ENCODE measurements around the gene RECQL5. TPM values are rescaled to one million over a fixed set of nuclear protein-coding genes. Genes with fewer than 3 reads are reported as not detected.
A peak's percentile ranks its signal among the peaks of the same experiment; 100 is the strongest.

Gene RECQL5
- total RNA-seq, 3 donors from 2014 or later, result 29.3 to 41.9 (median 30.1) TPM

GRCh38 chr17:75692976-75693375 is 26.0 kb upstream of the RECQL5 start:
- no peak for ATAC-seq

GRCh38 chr17:75691801-75692626 is 25.1 kb upstream of the RECQL5 start:
- Histone ChIP-seq H3K36me3 (ENCODE audit: low read depth) (no peaks in the 10 kb centered on the region), H3K4me3 (no peak overlapping the region), H3K9me3 (no peaks in the 10 kb centered on the region), H3K4me1 (ENCODE audit: low read depth) (peaks cover 22% of the 10 kb centered on the region)
- DNase-seq, result peak in 1 of 3 donors; percentile 40
- TF ChIP-seq CTCF (IDR thresholded peaks at IDR 0.05), result no peak
- peak; percentile 45 for ATAC-seq
- intact Hi-C loops (cut with DNase I, micrococcal nuclease), result no loop called here

More at GRCh38 chr17:75692976-75693375, 26.0 kb upstream of the RECQL5 start:
- no peaks in the 10 kb centered on the region for H3K9me3 ChIP-seq
- no peak overlapping the region for H3K4me3 ChIP-seq
- peaks cover 32% of the 10 kb centered on the region for H3K4me1 ChIP-seq (ENCODE audit: low read depth)
- no peaks in the 10 kb centered on the region for H3K36me3 ChIP-seq (ENCODE audit: low read depth)
- intact Hi-C loops (cut with DNase I, micrococcal nuclease), result no loop called here
- peak in 1 of 3 donors; percentile 18 for DNase-seq
- TF ChIP-seq CTCF (IDR thresholded peaks at IDR 0.05), result no peak

GRCh38 chr17:75691371-75691791 is 24.4 kb upstream of the RECQL5 start:
- peak in 1 of 3 donors; percentile 14 for DNase-seq
- Histone ChIP-seq H3K4me3 (no peak overlapping the region), H3K9me3 (no peaks in the 10 kb centered on the region), H3K4me1 (ENCODE audit: low read depth) (peaks cover 18% of the 10 kb centered on the region), H3K36me3 (ENCODE audit: low read depth) (no peaks in the 10 kb centered on the region)
- no peak for ATAC-seq
- TF ChIP-seq CTCF (IDR thresholded peaks at IDR 0.05), result no peak
- intact Hi-C loops (cut with DNase I, micrococcal nuclease), result no loop called here

- no peak for TF ChIP-seq CTCF (IDR thresholded peaks at IDR 0.05)
- Histone ChIP-seq H3K9me3 (no peaks in the 10 kb centered on the region), H3K4me1 (ENCODE audit: low read depth) (peaks cover 13% of the 10 kb centered on the region), H3K4me3 (no peak overlapping the region), H3K36me3 (ENCODE audit: low read depth) (no peaks in the 10 kb centered on the region)
- intact Hi-C loops (cut with DNase I, micrococcal nuclease), result no loop called here
- DNase-seq, result peak in 1 of 3 donors; percentile 11
- peak; percentile 3 for ATAC-seq
Measured at GRCh38 chr17:75689441-75689873, 22.5 kb upstream of the RECQL5 start.

GRCh38 chr17:75688209-75688825 is 21.4 kb upstream of the RECQL5 start:
- no peak for ATAC-seq
- no peak overlapping the region for H3K4me3 ChIP-seq
- peak in 1 of 3 donors; percentile 16 for DNase-seq
- peaks cover 20% of the 10 kb centered on the region for H3K4me1 ChIP-seq (ENCODE audit: low read depth)
- no peak for TF ChIP-seq CTCF (IDR thresholded peaks at IDR 0.05)
- no peaks in the 10 kb centered on the region for H3K36me3 ChIP-seq (ENCODE audit: low read depth)
- H3K9me3 ChIP-seq, result no peaks in the 10 kb centered on the region
- intact Hi-C loops (cut with DNase I, micrococcal nuclease), result no loop called here
